ENCODE results near the gene PSME4. TPM values are rescaled to one million over a fixed set of nuclear protein-coding genes. Genes with fewer than 3 reads are reported as not detected.
"Not testable (repeated sequence)": the region's sequence is repeated elsewhere in the genome, so short reads cannot be mapped to it uniquely, and the experiment has no call there.

PSME4 gene
- total RNA-seq, 1 donor from 2014 or later, result 52.1 TPM

DNA sequence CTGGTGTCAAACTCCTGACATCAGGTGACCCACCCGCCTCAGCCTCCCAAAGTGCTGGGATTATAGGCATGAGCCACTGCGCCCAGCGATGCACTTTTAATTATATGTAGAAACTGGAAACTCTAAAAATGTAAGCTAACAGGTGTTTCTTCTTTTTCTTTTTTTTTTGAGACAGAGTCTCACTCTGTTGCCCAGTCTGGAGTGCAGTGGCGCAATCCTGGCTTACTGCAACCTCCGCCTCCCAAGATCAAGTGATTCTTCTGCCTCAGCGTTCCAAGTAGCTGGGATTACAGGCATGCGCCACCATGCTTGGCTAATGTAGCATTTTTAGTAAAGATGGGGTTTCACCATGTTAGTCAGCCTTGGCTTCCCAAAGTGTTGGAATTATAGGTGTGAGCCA lies 129.1 kb downstream of the PSME4 start:
- not testable (repeated sequence) for DNase-seq

DNA sequence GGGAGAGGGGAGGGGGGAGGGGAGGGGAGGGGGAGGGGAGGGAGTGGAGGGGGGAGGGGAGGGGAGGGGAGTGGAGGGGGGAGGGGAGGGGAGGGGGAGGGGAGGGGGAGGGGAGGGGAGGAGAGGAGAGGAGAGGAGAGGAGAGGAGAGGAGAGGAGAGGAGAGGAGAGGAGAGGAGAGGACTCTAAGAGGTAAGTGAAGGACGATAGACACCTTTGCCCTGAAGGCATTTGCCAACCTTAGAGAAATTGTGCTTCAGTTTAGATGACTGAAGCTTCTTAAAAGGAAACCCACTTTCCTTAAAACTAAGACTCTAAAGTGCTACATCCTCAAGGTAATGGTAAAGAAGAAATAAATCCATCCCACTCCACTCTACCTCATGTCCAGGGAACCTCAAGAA lies 130.2 kb downstream of the PSME4 start:
- DNase-seq, result no peak

DNA sequence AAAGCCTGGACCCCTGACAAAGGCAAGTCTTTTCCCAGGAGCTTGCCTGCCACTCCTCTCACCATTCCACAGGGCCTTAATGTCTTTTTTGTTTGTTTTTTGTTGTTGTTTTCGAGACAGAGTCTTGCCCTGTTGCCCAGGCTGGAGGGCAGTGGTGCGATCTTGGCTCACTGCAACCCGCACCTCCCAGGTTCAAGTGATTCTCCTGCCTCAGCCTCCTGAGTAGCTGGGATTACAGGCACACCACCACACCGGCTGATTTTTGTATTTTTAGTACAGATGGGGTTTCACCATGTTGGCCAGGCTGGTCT lies 140.9 kb downstream of the PSME4 start:
- DNase-seq, result not testable (repeated sequence)

DNA sequence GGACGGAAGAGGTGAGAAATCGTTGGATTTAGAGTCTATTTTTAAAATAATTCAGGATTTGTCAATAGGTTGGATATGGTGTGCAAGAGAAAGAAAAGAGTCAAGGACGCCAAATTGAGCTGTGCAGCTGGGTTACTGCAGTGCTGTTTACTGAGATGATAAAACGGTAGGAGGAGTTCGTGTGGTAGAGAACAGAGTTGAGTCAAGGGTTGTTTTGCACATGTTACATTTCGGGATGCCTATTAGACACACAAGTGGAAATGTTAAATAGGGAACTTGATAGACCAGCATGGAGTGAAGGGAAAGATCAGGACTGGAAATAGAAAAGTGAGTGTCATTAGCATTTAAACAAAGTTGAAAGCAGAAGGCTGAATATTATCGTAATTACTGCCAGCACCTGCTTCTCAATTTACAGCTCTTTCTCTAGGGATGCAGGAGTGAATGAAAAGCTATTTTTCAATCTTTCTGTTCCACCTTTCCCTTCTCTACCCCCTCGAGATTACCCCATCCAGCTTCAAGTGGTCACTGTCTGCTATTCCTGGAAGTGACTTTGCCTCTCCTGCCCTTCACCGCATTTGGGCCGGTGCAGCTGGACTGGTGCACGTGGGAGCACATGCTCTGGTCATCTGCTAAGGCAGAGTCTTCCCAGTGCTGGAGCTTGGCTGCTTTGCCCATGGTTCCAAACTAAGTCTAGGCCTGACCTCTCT lies 141.4 kb downstream of the PSME4 start:
- no peak for DNase-seq

DNA sequence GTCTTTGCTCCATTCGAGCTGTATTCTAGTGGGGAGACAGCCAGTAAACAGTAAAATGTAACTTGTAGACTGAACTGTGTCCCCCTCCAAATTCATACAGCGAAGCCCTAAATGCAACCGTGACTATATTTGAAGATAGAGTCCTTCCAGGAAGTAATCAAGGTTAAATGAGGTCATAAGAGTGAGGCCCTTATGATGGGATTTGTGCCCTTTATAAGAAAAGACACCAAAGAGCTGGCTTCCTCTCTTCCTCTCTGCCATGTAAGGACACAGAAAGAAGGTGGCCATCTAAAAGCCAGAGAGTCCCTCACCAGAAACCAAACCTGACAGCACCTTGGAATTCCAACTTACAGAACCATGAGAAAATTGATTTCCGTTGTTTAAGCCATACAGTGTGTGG lies 142.5 kb downstream of the PSME4 start:
- no peak for DNase-seq

DNA sequence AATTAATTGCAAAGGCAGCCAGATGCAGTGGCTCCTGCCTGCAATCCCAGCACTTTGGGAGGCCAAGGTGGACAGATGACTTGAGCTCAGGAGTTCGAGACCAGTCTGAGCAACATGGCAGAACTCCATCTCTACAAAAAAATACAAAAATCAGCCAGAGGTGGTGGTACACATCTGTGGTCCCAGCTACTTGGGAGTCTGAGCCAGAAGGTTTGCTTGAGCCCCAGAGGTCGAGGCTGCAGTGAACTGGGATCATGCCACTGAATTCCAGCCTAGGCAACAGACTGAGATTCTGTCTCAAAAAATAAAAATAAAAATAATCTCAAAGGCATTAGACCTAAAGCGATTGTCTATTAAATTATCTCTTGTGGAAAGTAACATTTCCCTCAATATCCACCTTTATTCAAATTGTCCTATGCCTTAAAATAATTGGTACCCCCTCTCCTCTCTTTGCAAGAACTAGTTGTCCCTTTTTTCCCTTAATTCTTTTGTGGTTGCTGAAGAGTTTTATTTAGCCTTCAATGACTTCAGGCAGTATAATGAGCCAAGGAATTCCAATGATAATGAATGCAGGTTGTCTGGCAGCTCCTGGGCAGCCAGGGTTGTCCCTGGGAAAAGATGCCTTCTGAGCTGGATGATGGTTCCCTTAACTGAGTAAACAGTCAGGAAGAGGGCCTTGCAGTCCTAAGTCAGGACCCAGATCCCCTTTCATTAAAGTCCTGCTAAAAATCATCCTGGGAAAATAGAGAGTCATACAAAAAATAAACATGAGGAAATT lies 143.2 kb downstream of the PSME4 start:
- no peak for DNase-seq

DNA sequence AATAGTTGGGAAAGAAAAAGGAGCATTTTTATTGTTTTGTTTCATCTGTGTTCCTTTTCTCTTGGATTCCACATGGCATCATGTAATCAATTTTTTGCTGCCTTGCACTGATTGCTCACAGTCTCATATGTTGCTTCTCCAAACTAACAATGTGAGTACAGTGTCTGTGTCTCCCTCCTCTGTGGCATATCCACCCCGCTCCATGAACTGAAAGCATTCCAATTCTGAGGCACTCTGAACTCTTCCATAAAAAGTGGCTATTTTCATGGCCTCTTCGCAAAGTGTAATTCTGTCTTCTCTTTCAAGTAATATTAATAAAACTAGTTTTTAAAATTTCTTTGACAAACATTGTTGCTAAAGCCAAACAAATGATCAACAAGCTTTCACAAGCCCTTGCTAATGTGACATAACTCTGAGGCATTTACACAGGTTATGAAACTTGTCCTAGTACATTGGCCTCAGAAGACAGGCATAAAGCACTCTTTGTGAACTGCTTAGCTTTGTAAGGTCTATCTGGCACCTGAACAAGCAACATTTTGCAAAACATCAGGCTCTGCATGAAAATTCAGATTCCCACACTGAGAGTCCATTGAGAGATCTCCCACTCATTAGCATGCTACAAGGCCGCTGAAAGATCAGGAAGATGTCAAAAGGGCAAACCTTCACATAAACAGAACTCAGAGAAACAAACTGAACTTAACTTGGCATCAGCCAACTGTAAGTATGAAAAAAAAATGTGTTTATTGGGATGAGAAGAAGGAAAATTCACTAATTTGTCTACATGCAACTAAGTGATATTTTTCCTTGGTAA lies 144.0 kb downstream of the PSME4 start:
- peak; percentile 50 for DNase-seq

DNA sequence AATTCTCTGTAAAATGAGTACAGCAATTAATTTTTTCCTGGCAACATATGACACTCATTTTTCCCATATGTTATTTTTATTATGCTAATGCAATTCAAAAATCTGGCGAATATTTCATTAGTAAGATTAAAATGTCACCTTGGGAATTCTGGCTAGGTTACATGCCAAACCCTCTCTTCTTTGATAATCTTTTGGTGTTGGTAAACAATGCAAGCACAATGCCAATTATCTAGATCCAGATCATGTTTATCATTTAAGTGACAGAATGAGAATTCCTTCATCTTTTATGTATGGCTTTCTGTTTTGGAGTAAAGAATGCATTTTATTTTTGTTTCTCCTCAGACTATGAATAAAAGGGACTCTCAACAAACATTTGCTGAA lies 144.8 kb downstream of the PSME4 start:
- no peak for DNase-seq

DNA sequence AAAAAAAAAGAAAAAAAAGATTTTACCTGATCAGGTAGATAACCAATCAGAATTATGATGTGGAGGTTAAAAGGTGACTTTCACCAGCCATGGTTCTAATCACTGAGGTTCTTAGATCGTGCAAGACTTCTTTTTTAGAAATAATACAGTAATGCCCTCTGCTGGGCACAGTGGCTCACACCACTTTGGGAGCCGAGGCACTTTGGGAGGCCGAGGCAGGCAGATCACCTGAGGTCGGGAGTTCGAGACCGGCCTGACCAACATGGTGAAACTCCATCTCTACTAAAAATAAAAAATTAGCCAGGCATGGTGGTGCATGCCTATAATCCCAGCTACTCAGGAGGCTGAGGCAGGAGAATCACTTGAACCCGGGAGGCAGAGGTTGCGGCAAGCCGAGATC lies 147.2 kb downstream of the PSME4 start:
- DNase-seq, result not testable (repeated sequence)

DNA sequence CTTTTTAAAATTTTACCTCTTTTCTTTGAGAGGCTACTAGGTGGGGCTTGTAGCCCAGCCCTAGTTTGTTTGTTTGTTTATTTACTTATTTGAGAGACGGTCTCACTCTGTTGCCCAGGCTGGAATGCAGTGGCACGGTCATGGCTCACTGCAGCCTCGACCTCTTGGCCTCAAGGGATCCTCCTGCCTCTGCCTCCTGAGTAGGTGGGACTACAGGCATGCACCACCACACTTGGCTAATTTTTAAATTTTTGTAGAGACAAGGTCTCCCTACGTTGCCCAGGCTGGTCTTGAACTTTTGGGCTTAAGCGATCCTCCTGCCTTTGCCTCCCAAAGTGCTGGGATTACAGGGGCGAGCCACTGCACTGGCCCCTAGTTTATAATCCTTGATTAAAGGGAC lies 149.0 kb downstream of the PSME4 start:
- no peak for DNase-seq

DNA sequence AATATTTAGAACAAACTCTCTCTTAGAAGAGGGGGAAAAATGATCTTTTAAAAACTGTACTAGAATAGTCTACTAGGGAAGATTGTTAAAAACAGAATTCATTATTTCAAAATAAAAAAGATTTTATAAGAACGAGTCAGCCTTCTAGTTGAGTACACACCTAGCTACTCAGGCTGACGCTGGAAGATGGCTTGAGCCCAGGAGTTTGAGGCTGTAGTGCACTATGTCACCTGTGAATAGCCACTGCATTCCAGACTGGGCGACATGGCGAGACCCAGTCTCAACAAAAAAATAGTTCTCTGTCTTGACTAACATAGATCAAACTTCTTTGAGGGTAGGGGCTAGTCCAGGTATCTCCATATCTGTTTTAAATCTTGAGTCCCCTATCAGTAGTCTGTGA lies 150.1 kb downstream of the PSME4 start:
- DNase-seq, result no peak

DNA sequence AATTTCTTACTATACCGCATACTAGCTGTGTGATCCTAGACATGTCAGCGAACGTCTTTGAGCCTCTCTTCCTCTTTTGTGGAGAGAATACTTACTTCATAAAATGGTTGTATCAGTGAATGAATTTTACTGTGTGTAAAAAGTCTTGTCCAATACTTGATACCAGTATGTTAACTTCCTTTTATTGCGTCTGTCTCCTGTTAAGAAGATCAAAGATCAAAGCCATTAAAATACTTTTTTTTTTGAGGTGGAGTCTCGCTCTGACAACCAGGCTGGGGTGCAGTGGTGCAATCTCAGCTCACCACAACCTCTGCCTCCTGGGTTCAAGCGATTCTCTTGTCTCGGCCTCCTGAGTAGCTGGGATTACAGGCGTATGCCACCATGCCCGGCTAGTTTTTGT lies 150.7 kb downstream of the PSME4 start:
- no peak for DNase-seq

DNA sequence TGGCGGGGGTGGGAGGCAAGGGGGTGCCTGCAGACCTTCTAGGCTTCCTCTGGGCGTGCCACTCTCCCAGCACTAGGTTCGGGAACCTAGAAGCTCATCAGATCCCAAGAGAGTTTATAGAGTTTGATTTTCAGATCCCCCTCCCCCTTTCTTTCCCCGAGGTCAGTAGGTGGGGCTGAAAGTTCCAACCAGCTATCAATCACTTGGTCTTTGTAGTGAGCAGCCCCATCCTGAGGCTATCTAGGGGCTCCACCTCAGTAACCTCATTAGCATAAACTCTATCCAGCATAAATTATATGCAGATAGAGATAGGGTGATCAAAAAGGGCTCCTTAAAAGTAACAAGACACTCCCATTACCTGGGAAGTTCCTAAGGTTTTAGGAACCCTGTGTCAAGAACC lies 151.2 kb downstream of the PSME4 start:
- DNase-seq, result no peak

DNA sequence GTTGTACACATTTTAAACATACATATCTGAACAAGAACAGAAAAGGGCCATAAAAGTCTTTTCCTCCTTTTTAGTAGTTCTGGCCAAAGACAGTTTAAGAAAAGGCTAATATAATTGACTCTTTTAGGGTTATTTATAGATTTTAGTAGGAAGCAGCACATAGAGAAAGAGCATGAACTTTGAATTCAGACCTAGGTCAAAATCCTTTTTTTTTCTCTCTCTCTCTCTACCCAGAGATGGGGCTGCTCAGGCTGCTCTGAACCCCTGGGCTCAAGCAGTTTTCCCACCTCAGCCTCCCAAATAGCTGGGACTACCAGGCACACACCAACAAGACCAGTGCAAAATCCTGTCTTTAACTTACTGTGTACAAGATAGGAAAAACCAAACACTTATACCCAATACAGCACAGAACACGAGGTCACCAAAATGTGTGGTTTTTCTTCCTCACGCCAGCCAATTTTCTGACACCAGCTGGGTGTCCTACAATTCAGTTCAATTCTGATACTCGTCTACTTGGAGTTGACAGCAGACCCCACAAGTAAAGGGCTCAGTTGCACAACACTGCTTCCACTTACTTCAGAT lies 151.8 kb downstream of the PSME4 start:
- DNase-seq, result no peak

Small RNA genes within 50 kb of the gene (small RNA-seq; reads per million reads assigned to genes)
- gene MIR3682 (ENCODE audit: low replicate concordance), result not detected

Other genes starting within 250 kb of the PSME4 start
- 1.1 TPM for gene CHAC2, start 203.2 kb downstream of the PSME4 start, total RNA-seq
- gene ASB3, start 184.0 kb downstream of the PSME4 start, total RNA-seq, result 26.1 TPM
- 99.2 TPM for gene ERLEC1, start 183.9 kb downstream of the PSME4 start, total RNA-seq
- 0.92 TPM for gene GPR75, start 111.0 kb downstream of the PSME4 start, total RNA-seq
- gene ACYP2, start 144.6 kb upstream of the PSME4 start, total RNA-seq, result 39.3 TPM